ENCODE data around the gene CD82. TPM values are rescaled to one million over a fixed set of nuclear protein-coding genes. Genes with fewer than 3 reads are reported as not detected.

The CD82 gene
- total and polyA plus RNA-seq, 4 donors, result 21.6 to 54.4 (median 40.2) TPM

DNA sequence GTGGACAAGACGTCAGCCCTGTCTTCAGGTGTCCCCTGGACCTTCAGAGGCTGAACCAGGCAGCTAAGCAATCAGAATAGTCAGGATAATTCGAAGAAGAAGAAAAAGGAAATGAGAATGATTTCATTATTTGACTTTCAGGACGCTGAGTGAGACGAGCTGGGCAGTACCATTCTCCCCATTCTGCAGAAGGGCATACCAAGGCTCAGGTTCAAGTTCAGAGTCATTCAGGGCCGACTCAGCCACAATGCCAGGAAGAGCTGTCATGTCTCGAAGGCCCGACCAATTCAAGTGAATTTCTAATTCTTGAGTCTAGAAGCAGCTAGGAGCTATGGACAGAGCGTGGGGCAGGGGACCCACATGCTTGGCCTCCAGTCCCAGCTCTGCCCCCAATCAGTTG, 33.8 kb upstream of the CD82 start:
- Histone ChIP-seq H3K36me3 (ENCODE audit: control insufficient read depth, insufficient read depth, low read length) (no peaks in the 10 kb centered on the region), H3K27me3 (ENCODE audit: control insufficient read depth, insufficient read depth, low read length) (peaks cover under 1% of the 10 kb centered on the region), H3K4me1 (ENCODE audit: control insufficient read depth, insufficient read depth, low read length) (peaks cover 10% of the 10 kb centered on the region), H3K27ac (ENCODE audit: low read depth, low read length) (no peak overlapping the region), H3K4me3 (ENCODE audit: low read depth, low read length) (no peak overlapping the region), H3K9me3 (ENCODE audit: control insufficient read depth, insufficient read depth, low read length) (peaks cover 2% of the 10 kb centered on the region)
- no peak for DNase-seq (ENCODE audit: low read depth in 4 of 6, low spot score in 6 of 6)
- 89% methylated on average over 8 of the region's 8 CpGs for WGBS (ENCODE audit: insufficient coverage)

DNA sequence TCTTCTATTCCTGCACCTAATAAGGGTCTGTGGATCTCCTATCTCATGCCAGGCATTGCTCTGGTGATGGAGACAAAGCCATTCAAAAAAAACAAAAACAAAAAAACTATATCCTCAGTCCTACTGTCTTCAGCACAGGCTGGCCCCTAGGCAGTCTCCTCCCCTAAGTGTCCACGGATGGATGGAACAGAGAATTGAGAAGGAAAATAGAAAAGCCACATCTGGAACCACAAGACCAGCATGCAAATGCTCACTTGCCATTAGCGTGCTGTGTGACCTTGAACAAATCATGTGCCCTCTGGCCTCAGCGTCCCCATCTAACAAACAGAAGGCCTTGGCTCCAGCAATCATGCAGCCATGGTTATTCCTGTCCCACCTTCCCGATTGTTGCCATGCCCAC, 32.7 kb upstream of the CD82 start:
- DNase-seq (ENCODE audit: low read depth in 4 of 6, low spot score in 6 of 6), result no peak
- WGBS (ENCODE audit: insufficient coverage), result 83% methylated on average over 1 of the region's 4 CpGs
- no peaks in the 10 kb centered on the region for H3K36me3 ChIP-seq (ENCODE audit: control insufficient read depth, insufficient read depth, low read length)
- no peaks in the 10 kb centered on the region for H3K27me3 ChIP-seq (ENCODE audit: control insufficient read depth, insufficient read depth, low read length)
- no peak overlapping the region for H3K4me3 ChIP-seq (ENCODE audit: low read depth, low read length)
- peaks cover 2% of the 10 kb centered on the region for H3K9me3 ChIP-seq (ENCODE audit: control insufficient read depth, insufficient read depth, low read length)
- H3K4me1 ChIP-seq (ENCODE audit: control insufficient read depth, insufficient read depth, low read length), result peaks cover 8% of the 10 kb centered on the region
- H3K27ac ChIP-seq (ENCODE audit: low read depth, low read length), result no peak overlapping the region

DNA sequence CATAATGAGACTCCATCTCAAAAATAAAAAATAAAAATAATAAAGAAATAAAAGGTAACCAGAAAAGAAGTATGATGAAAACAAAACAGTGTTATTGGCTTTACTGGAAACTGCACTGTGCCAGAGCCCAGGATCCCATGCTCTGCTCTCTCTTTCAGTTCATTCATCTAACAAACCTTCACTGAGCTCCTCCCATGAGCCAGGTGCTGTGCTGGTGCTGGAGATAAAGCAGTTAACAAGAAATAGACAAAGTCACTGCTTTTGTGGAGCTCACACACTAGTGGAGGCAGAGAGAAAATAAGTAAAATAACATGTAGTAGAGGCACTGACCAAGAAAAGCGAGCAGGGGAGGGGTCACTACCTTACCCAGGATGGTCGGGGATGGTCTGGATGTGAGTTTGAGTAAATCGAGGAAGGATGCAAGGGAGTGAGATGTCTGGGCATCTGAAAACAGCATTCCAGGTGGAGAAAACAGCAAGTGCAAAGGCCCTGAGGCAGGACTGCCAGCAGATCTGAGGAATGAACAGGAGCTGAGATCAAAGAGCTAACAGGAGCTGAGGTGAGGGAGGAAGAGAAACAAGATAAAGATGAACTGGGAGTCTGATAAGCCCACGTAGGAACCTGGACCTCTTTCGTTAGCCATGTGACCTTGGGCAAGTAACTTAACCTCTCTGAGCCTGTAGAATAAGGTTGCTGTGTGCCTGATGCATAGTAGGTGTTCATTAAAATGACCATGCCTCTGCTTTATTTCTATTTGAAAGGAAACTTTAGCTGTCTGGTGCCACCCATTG, 31.3 kb upstream of the CD82 start:
- 96% methylated on average over 5 of the region's 5 CpGs for WGBS (ENCODE audit: insufficient coverage)
- H3K4me1 ChIP-seq (ENCODE audit: control insufficient read depth, insufficient read depth, low read length), result peaks cover 8% of the 10 kb centered on the region

DNA sequence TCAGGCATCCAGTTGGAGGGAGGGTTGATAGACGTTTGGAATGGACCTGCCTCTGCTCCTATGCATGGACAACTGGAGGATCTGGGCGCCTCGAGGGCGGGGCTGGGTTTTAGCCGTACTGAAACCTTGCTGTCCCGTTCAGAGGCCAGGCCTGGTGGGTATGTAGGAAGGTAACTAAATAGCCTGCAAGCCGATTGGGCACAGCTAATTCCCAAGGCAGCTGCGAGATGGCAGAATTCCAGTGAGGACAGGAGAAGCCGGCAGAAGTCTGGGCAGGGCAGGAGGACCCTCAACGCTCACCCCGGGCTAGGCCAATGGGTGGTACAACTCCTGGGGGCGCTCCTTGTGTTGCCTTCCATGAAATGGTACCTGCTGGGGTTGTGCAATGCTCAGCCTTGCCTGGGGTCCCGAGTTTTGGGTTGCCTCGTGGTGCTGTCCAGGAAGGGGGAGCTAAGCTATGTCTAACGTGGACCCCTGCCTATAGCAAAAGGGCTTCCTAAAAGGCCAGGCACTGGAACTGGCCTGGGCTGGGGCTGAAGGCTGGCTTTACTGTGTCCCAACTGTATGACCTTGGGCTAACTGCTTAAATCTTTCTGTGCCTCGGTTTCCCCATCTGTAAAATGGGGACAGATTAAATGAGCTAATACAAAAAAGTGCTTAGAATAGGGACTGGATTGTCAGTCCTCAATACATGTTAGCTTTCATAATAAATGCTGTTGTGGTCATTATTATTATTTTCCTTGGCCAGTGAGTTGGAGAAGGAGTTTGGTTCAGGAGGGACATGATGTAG, 30.1 kb upstream of the CD82 start:
- Histone ChIP-seq H3K9me3 (ENCODE audit: control insufficient read depth, insufficient read depth, low read length) (peaks cover 2% of the 10 kb centered on the region), H3K4me3 (ENCODE audit: low read depth, low read length) (no peak overlapping the region), H3K27me3 (ENCODE audit: control insufficient read depth, insufficient read depth, low read length) (no peaks in the 10 kb centered on the region), H3K36me3 (ENCODE audit: control insufficient read depth, insufficient read depth, low read length) (no peaks in the 10 kb centered on the region), H3K4me1 (ENCODE audit: control insufficient read depth, insufficient read depth, low read length) (peaks cover 8% of the 10 kb centered on the region), H3K27ac (ENCODE audit: low read depth, low read length) (no peak overlapping the region)
- no peak for DNase-seq (ENCODE audit: low read depth in 4 of 6, low spot score in 6 of 6)
- 76% methylated on average over 15 of the region's 16 CpGs for WGBS (ENCODE audit: insufficient coverage)

More for the DNA sequence above, 31.3 kb upstream of the CD82 start:
- Histone ChIP-seq H3K36me3 (ENCODE audit: control insufficient read depth, insufficient read depth, low read length) (no peaks in the 10 kb centered on the region), H3K4me3 (ENCODE audit: low read depth, low read length) (no peak overlapping the region), H3K9me3 (ENCODE audit: control insufficient read depth, insufficient read depth, low read length) (peaks cover 2% of the 10 kb centered on the region), H3K27ac (ENCODE audit: low read depth, low read length) (no peak overlapping the region), H3K27me3 (ENCODE audit: control insufficient read depth, insufficient read depth, low read length) (no peaks in the 10 kb centered on the region)
- no peak for DNase-seq (ENCODE audit: low read depth in 4 of 6, low spot score in 6 of 6)

DNA sequence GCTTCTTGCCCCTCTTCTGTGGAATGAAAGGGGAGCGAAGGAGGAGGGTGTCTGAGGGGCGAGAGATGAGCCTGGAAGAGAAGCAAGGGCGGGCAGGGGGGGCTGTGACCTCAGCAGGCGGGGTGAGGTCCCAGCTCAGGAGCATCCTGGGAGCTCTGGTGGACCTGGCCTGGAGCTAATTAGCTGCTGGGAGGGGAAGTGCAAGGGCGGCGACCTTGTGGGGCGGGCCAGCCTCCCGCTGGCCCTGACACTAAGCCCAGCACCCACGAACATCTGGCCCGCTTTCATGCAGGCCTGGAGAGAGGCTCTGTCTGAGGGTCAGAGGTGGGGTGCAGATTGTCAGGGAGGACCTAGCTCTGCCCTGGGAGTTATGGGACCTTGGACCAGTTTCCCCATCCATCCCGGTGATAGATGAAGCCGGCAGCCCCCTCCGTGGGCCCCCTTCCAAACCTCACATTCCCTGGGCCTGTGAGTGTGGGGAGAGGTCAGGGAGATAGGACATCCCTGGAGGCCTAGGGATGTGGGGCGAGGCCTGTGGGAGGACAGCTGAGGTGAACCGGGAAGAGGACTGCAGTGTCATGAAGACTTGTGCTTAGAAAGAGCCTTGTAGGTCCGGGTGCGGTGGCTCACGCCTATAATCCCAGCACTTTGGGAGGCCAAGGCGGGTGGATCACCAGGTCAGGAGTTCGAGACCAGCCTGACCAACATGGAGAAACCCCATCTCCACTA, 28.5 kb upstream of the CD82 start:
- peaks cover 2% of the 10 kb centered on the region for H3K9me3 ChIP-seq (ENCODE audit: control insufficient read depth, insufficient read depth, low read length)
- no peak for DNase-seq (ENCODE audit: low read depth in 4 of 6, low spot score in 6 of 6)
- no peak overlapping the region for H3K4me3 ChIP-seq (ENCODE audit: low read depth, low read length)
- H3K27ac ChIP-seq (ENCODE audit: low read depth, low read length), result no peak overlapping the region
- H3K36me3 ChIP-seq (ENCODE audit: control insufficient read depth, insufficient read depth, low read length), result no peaks in the 10 kb centered on the region
- no peaks in the 10 kb centered on the region for H3K27me3 ChIP-seq (ENCODE audit: control insufficient read depth, insufficient read depth, low read length)
- 89% methylated on average over 12 of the region's 20 CpGs for WGBS (ENCODE audit: insufficient coverage)
- H3K4me1 ChIP-seq (ENCODE audit: control insufficient read depth, insufficient read depth, low read length), result peaks cover 5% of the 10 kb centered on the region

DNA sequence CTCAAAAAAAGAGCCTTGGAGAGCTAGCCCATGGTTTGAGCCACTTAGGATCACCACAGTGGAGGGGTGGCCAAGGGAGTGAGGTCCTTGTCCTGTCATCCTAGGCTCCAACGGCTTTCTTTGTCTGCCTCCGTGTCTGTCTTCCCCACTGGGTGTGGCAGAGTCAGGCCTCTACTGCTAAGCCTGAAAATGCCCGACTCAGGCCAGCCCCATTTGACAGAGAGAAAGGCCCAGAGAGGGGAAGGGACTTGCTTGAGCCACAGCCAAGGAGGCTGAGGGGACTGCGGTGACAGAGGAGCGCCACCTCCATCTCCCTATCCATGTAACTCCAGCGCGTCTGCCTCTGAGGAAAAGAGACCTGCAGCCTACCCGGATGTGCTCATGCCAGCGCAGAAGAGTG, 27.8 kb upstream of the CD82 start:
- 87% methylated on average over 7 of the region's 9 CpGs for WGBS (ENCODE audit: insufficient coverage)
- H3K4me1 ChIP-seq (ENCODE audit: control insufficient read depth, insufficient read depth, low read length), result peaks cover 5% of the 10 kb centered on the region
- DNase-seq (ENCODE audit: low read depth in 4 of 6, low spot score in 6 of 6), result no peak

DNA sequence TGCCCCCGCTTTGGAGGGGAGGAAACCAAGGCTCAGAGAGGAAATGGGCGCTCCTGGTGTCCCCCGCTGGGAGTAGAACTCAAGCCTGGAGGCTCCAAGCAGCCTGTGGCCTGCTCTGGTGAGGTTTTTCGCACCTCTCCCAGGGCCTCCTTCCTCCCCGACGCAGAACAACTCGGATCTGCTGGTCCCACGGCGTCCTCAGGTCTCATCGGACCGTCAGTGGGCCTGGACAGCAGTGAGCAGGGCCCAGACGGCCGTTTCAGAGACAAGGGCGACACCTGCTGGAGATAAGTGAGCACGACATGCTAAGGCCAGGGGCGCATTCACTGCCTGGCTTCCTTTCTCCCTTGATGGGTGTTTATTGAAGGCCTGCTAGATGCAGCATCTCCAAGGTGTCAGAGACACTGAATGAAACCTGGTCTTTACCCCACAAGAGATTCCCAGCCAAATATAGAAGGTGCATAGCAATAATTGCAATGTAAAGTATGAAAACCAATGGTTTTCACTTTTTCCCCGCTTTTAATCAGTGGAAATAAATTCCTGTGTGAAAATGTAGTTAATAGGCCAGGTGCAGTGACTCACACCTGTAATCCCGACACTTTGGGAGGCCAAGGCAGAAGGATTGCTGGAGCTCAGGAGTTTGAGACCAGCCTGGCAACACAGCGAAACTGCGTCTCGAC, 26.9 kb upstream of the CD82 start:
- Histone ChIP-seq H3K4me3 (ENCODE audit: low read depth, low read length) (no peak overlapping the region), H3K9me3 (ENCODE audit: control insufficient read depth, insufficient read depth, low read length) (peaks cover 2% of the 10 kb centered on the region), H3K36me3 (ENCODE audit: control insufficient read depth, insufficient read depth, low read length) (no peaks in the 10 kb centered on the region), H3K27ac (ENCODE audit: low read depth, low read length) (no peak overlapping the region), H3K27me3 (ENCODE audit: control insufficient read depth, insufficient read depth, low read length) (no peaks in the 10 kb centered on the region), H3K4me1 (ENCODE audit: control insufficient read depth, insufficient read depth, low read length) (peaks cover 5% of the 10 kb centered on the region)
- DNase-seq (ENCODE audit: low read depth in 4 of 6, low spot score in 6 of 6), result peak; percentile 50 to 92 (median 68)
- 35% methylated on average over 21 of the region's 21 CpGs for WGBS (ENCODE audit: insufficient coverage)

More for the DNA sequence above, 27.8 kb upstream of the CD82 start:
- no peaks in the 10 kb centered on the region for H3K27me3 ChIP-seq (ENCODE audit: control insufficient read depth, insufficient read depth, low read length)
- H3K36me3 ChIP-seq (ENCODE audit: control insufficient read depth, insufficient read depth, low read length), result no peaks in the 10 kb centered on the region
- no peak overlapping the region for H3K27ac ChIP-seq (ENCODE audit: low read depth, low read length)
- H3K9me3 ChIP-seq (ENCODE audit: control insufficient read depth, insufficient read depth, low read length), result peaks cover 2% of the 10 kb centered on the region
- H3K4me3 ChIP-seq (ENCODE audit: low read depth, low read length), result no peak overlapping the region

DNA sequence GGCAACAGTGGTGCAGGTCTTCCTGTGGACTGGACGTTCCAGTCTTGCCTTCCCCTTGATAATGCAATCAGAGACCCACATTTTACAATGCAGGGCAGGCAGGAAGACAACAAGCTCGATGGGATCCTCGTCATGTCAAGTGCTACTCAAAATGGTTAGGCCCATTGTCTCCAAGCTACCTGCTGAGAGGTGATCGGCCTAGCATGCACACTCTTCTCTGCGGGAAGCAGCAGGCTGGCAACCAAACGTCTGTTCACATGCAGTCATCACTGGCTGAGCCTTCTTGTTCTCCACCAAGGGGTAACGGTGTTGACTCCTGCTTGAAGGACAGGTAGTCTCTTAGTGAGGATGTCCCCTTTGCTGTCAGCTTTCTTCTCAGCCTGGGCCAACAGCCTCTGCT, 25.5 kb upstream of the CD82 start:
- H3K9me3 ChIP-seq (ENCODE audit: control insufficient read depth, insufficient read depth, low read length), result no peaks in the 10 kb centered on the region
- H3K4me3 ChIP-seq (ENCODE audit: low read depth, low read length), result no peak overlapping the region
- 43% methylated on average over 7 of the region's 7 CpGs for WGBS (ENCODE audit: insufficient coverage)
- no peak for DNase-seq (ENCODE audit: low read depth in 4 of 6, low spot score in 6 of 6)
- no peak overlapping the region for H3K27ac ChIP-seq (ENCODE audit: low read depth, low read length)
- no peaks in the 10 kb centered on the region for H3K27me3 ChIP-seq (ENCODE audit: control insufficient read depth, insufficient read depth, low read length)
- peaks cover 5% of the 10 kb centered on the region for H3K4me1 ChIP-seq (ENCODE audit: control insufficient read depth, insufficient read depth, low read length)
- no peaks in the 10 kb centered on the region for H3K36me3 ChIP-seq (ENCODE audit: control insufficient read depth, insufficient read depth, low read length)

DNA sequence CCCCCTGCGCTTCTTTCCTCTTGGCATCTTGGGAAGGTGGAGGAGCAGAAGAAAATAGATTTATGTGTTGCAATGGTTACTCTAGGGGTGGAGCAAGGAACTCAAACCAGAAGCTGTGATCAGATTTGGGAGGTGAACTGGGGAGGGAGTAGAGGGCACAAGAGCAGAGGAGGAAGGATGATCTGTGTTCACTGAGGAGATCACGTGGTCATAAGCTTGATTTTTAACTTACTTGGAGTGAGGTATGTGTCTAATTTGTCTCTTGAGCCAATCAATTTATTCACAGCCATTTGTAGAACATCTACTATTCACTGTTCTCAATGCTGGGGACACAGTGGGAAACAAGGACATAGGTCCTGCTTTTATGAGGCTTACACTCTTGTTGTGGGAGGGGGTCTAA, 24.8 kb upstream of the CD82 start:
- no CpG with 5 or more reads among the region's 2 CpGs for WGBS (ENCODE audit: insufficient coverage)
- H3K27ac ChIP-seq (ENCODE audit: low read depth, low read length), result no peak overlapping the region
- no peaks in the 10 kb centered on the region for H3K36me3 ChIP-seq (ENCODE audit: control insufficient read depth, insufficient read depth, low read length)
- peaks cover 5% of the 10 kb centered on the region for H3K4me1 ChIP-seq (ENCODE audit: control insufficient read depth, insufficient read depth, low read length)
- H3K27me3 ChIP-seq (ENCODE audit: control insufficient read depth, insufficient read depth, low read length), result no peaks in the 10 kb centered on the region
- H3K4me3 ChIP-seq (ENCODE audit: low read depth, low read length), result no peak overlapping the region
- H3K9me3 ChIP-seq (ENCODE audit: control insufficient read depth, insufficient read depth, low read length), result no peaks in the 10 kb centered on the region
- no peak for DNase-seq (ENCODE audit: low read depth in 4 of 6, low spot score in 6 of 6)

Data from spinal cord (tissue), 10 donors.